HPDE6-E6E7 (cell line): ENCODE results near the gene PLEKHG5.
"Not testable (repeated sequence)": the region's sequence is repeated elsewhere in the genome, so short reads cannot be mapped to it uniquely, and the experiment has no call there.

Source experiments
- DNase-seq: peaks from one replicate; pipeline ENCODE4 v3.0.0; 2011; ENCODE audit warnings: missing footprints; ENCODE audit errors: extremely low spot score

The PLEKHG5 gene

DNA sequence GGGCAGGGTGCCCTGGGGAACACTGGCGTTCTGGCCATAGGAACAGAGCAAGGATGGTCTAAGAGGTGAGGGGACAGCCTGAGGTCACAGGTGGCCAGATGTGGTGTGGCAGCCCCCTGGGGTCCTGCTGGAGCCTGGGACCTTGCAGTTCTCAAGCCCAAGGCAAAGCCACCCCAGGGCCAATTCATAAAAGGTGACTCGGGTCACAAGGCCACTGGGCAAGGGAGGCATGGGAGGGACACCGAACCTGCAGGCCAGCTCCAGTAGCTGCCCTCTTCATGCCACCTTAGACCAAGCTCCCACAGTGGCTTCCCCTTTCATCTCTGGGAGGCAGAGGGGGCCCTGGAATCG lies 44.8 kb downstream of the PLEKHG5 start:
- no peak for DNase-seq

- DNase-seq = not testable (repeated sequence)
These were observed 45.5 kb downstream of the PLEKHG5 start for GRCh38 chr1:6445929-6446328.

DNA sequence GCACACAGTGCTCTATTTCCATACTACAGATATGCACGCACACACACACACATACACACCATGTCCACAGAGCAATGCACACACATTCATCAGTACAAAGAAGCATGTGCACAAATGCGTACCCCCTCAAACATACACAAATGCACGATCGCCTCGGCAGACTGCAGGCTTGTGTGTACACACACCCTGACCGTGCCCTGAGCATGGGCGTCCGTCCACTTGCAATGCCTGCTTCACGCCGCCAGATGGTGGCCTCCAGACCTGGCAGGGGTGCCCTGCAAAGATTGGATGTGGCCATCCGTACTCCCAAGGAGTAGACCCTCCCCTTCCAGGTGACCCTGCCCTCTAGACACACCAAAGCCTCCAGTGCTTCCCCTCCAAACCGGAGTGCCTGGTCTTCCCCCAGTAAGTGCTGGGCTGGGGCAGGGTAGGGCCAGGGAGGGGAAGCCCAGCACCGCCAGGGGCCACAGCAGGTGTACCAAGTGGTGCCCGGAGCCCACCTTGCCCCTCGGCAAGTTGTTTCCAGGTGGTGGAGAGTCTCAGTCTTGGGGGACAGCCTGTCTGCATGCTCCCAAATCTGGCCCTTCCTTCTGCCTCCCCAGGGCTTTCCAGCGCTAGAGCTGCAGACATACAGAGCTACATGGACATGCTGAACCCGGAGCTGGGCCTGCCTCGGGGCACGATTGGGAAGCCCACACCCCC lies 46.3 kb downstream of the PLEKHG5 start:
- DNase-seq = no peak

GRCh38 chr1:6444377-6444776 lies 47.1 kb downstream of the PLEKHG5 start:
- DNase-seq = no peak

- DNase-seq = no peak
These were observed 47.9 kb downstream of the PLEKHG5 start for GRCh38 chr1:6443339-6444115.

DNA sequence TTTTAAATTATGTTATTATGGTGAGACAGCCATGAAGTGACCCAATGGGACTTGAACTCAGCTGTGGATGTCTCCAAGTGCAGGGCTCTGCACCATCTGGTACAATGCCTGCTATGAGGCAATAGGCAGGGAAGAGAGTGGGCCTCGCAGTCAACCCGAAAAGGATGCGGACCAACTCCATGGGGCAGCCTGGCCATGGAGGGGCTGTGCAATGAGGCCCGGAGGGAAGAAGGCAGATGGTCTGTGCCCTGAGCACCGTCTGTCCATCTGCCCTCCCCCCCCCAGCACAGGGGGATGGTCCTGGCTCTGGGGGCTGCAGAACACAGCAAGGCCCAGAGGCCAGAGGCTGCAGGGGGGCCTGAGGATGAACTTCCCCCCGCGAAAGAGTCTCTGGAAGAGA lies 49.9 kb downstream of the PLEKHG5 start:
- no peak for DNase-seq

DNA sequence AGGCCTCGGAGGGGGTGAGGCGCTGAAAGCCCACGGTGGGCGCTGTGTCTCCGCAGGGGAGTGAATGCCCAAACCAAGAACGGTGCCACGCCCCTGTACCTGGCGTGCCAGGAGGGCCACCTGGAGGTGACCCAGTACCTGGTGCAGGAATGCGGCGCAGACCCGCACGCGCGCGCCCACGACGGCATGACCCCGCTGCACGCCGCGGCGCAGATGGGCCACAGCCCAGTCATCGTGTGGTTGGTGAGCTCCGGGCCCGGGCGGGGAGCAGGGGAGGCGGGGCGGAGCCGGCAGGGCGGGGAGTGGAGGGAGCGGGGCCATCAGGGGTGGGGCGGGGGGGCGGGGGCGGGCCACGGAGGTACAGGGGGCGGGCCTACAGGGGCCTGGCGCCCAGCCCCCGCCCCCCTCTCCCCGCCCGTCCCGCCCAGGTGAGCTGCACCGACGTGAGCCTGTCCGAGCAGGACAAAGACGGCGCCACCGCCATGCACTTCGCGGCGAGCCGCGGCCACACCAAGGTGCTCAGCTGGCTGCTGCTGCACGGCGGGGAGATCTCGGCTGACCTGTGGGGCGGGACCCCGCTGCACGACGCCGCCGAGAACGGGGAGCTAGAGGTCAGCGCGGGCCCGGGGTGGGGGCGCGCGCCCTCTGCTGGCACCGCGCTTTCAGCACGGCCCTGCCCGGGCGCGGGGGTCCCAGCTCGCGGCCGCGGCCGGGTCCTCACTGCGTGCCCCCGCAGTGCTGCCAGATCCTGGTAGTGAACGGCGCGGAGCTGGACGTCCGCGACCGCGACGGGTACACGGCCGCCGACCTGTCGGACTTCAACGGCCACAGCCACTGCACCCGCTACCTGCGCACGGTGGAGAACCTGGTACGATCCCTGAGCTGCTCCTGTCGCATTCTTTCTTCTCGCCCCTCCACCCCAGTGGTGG lies 51.0 kb downstream of the PLEKHG5 start:
- peak; percentile 82 for DNase-seq

DNA sequence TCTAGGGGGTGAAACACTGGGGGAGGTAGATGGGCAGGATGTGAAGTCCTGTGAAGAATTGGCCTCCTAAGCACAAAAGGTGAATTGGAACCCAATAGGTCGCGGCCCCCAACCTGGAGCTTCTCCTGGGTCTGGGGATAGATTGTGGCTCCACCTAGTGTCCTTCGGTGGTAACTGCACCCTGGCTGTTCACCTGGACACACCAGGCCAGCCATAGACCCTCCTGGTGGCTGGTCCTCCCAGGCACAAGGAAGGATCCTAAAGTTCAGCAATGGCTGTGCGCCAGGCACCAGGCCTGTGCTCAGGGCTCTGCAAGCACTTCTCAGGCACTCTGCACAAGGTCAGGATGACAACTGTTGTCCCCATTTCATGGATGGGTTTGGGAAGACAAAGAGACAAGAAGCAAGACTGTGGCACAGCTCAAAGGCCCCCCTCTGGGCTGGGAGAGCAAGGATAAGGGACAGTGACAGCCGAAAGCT lies 53.4 kb downstream of the PLEKHG5 start:
- DNase-seq = peak; percentile 79

DNA sequence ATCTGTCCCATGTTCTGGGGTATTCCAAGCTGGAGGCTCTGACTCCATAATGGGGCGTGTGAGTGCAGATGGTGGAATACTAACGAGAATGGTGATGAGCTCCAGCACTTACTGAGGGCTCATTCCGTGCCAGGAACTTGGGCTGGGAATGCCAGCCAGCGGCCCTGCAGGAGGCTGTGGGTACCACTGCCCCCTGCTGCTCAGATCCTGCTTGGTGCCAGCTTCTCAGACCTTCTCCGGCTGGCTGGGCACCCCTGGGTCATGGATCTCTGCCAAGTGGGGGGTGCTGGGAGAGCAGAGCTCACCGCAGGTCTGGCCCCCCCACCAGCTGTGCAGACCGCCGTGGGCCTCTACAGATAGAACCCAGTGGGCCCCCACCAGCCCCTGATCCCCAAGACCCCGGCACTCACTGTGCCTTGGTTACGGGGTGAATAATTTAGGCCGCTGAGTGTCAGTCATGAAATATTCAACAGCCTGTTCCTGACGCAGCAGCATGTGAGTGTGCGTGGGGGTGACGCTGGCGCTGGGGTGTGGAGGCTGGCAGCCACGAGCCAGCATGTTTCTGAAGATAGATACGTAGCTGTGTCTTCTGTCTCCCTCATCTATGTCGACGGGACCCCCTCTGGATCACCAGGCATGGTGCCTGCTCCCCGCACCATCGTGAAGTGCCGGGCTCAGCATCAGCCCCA lies 54.3 kb downstream of the PLEKHG5 start:
- not testable (repeated sequence) for DNase-seq

- DNase-seq = not testable (repeated sequence)
These were observed 55.2 kb downstream of the PLEKHG5 start for GRCh38 chr1:6436277-6436676.

DNA sequence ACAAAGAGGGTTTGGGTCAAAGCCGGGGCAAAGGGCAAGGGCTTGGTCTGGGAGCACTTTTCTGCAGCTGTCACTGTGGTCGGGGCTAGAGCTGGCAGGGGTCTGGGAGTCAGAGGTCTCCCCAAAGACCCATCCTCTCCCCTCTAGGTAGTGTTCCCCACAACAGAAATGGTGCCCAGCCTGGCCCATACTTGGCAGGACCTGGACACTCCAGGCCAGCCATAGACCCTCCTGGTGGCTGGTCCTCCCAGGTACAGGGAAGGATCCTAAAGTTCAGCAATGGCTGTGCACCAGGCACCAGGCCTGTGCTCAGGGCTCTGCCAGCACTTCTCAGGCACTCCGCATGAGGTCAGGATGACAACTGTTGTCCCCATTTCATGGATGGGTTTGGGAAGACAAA lies 55.9 kb downstream of the PLEKHG5 start:
- no peak for DNase-seq

DNA sequence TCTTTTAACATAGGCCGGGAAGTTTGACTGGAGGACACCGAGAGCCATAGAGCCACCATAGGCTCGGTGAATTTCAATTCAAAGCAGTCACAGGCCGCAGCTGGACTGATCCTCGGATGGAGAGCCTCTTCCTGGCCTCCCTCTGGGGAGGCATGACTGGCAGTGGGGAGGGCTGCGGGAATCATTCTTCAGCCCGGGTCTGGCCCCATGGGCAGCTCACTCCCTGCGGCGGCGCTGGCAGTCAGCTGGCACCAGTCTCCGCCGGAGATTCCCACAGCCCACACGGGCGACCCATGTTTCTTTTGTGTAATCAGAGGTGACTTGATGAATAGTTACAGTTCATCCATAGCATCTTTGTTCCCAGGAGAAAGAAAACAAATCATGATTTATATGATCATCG lies 56.3 kb downstream of the PLEKHG5 start:
- no peak for DNase-seq

GRCh38 chr1:6434186-6434585 lies 57.3 kb downstream of the PLEKHG5 start:
- DNase-seq = no peak

- not testable (repeated sequence) for DNase-seq
These were observed 59.6 kb downstream of the PLEKHG5 start for GRCh38 chr1:6431645-6432579.

- DNase-seq = not testable (repeated sequence)
These were observed 61.6 kb downstream of the PLEKHG5 start for GRCh38 chr1:6429660-6430411.

- DNase-seq = not testable (repeated sequence)
These were observed 63.0 kb downstream of the PLEKHG5 start for GRCh38 chr1:6428453-6428852.

DNA sequence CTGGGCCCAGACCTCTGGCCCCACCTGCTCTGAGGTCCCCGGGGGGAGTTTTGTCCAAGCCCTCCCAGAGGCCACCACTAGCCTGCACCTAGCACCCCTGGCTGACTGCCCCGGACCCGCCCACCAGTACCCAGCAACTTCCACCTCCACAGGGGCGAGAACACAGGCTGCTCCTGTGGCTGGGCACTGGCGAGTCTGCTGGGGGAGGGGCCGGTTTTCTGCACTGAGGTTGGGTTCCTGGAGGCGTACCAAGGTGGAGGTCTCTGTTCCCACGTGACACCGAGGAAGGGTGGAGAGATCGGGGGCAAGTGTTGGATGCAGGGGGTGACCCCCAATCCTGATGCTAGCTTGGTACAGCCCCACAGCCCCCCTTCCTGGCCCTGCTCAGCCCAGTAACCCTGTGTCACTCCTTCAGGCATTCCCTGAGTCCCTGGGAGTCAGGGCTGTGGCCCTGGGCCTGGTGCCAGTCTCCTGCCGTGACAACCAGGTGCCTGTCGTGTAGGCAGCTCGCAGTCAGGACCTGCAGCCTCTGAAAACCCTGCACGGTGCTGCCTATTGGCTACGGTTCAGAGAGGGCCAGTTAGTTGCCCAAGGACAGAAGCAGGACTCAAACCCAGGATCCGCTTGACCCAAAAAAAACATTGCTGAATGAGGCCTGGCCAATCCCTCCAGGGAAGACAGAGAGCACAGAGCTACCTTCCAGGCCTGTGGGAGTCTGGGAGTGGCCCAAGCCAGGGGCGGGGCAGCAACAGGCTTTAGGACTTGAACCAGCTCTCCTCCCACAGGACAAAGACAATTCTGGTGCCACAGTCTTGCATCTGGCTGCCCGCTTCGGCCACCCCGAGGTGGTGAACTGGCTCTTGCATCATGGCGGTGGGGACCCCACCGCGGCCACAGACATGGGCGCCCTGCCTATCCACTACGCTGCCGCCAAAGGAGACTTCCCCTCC lies 63.8 kb downstream of the PLEKHG5 start:
- DNase-seq = no peak

GRCh38 chr1:6426972-6427350 lies 64.5 kb downstream of the PLEKHG5 start:
- DNase-seq = no peak
